K562 (cell line): ENCODE data around the gene NDUFAF5. TPM values are rescaled to one million over a fixed set of nuclear protein-coding genes. Genes with fewer than 3 reads are reported as not detected.

Experiments used
- CHCHD3 ChIP-seq: fragments of 250-450 bp; sonication (Bioruptor Pico); IDR thresholded peaks from 2 replicates; pipeline ENCODE4 v2.1.2; 2022; ENCODE audit warnings: mild to moderate bottlenecking
- E2F4 ChIP-seq: sonication (generic); formaldehyde crosslinking; IDR thresholded peaks from 2 replicates; pipeline ENCODE4 v1.8.0; 2022; ENCODE audit warnings: mild to moderate bottlenecking, low read depth, missing genetic modification reagents
- FUS ChIP-seq: fragments of 200-400 bp; formaldehyde crosslinking; optimal IDR thresholded peaks from 2 replicates; pipeline ENCODE3; 2017; ENCODE audit warnings: low read depth, low read length
- IFI16 ChIP-seq: fragments of 250-450 bp; sonication (Bioruptor Pico); IDR thresholded peaks from 2 replicates; pipeline ENCODE4 v2.1.2; 2022; ENCODE audit warnings: mild to moderate bottlenecking, inconsistent platforms
- KLF16 ChIP-seq: IDR thresholded peaks from 2 replicates; pipeline ENCODE4 v1.6.1; 2016; ENCODE audit warnings: antibody characterized with exemption
- PKNOX1 ChIP-seq: fragments of 450-650 bp; IDR thresholded peaks from 2 replicates; pipeline ENCODE4 v1.6.1; 2016
- PRPF4 ChIP-seq: fragments of 200-400 bp; formaldehyde crosslinking; IDR thresholded peaks from one replicate; pipeline ENCODE4 v1.6.1; 2017; ENCODE audit warnings: low read length, low read depth, mild to moderate bottlenecking; ENCODE audit not compliant: insufficient read depth, poor library complexity, severe bottlenecking
- SIX5 ChIP-seq, 2 experiments: IDR thresholded peaks; 2 replicates each; pipeline ENCODE4 v1.6.1; 2011; ENCODE audit warnings: low read length in 2 of 2, borderline replicate concordance in 1 of 2, low read depth in 1 of 2, mild to moderate bottlenecking in 1 of 2, moderate library complexity in 1 of 2; ENCODE audit not compliant: insufficient read depth in 1 of 2
- SNAPC5 ChIP-seq: fragments of 250-450 bp; sonication (Bioruptor Pico); IDR thresholded peaks from 2 replicates; pipeline ENCODE4 v1.8.0; 2021; ENCODE audit warnings: moderate library complexity, mild to moderate bottlenecking, inconsistent platforms
- ZC3H8 ChIP-seq: fragments of 450-650 bp; IDR thresholded peaks from 2 replicates; pipeline ENCODE4 v1.6.1; 2017
- ZKSCAN1 ChIP-seq: fragments of 150-350 bp; IDR thresholded peaks from 2 replicates; pipeline ENCODE4 v1.6.1; 2016; ENCODE audit warnings: low read depth, low read length
- ZNF12 ChIP-seq: sonication (generic); formaldehyde crosslinking; IDR thresholded peaks from 2 replicates; pipeline ENCODE4 v1.4.0; 2020; ENCODE audit warnings: mild to moderate bottlenecking, missing genetic modification reagents
- ZNF316 ChIP-seq: fragments of 450-650 bp; IDR thresholded peaks from 2 replicates; pipeline ENCODE4 v1.6.1; 2016
- ZNF551 ChIP-seq: fragments of 250-450 bp; sonication (Bioruptor Pico); IDR thresholded peaks from 2 replicates; pipeline ENCODE4 v1.5.0; 2021; ENCODE audit warnings: mild to moderate bottlenecking, moderate library complexity
- polyA plus RNA-seq, 8 experiments: library from polyadenylated mRNA; depleted of rRNA in 4 of 8; stranded (reverse) in 5 of 8; unstranded in 3 of 8; fragments of >200 nt; fragmentation: Nextera tagmentation in 2 of 8; fragmentation: Illumina TruSeq in 1 of 8; extraction: Ambion mirVana in 2 of 8; extraction: Trizol in 1 of 8; gene quantifications; 2 replicates each; pipeline versions ENCODE4 v1.2.1 to v1.2.3, GENCODE V29; 2011 to 2014; ENCODE audit warnings: inconsistent platforms in 1 of 8, missing spikeins in 1 of 8
- total RNA-seq, 7 experiments: library from RNA; depleted of rRNA in 6 of 7; stranded (reverse); fragments of >200 nt in 6 of 7; fragmentation: Illumina TruSeq in 2 of 7; extraction: Trizol in 2 of 7; gene quantifications; 2 replicates each; pipeline versions ENCODE4 v1.2.1 to v1.2.3, GENCODE V29; 2011 to 2021; ENCODE audit warnings: low replicate concordance in 1 of 7
- TF ChIP-seq, protein P1 (sequence below): fragments of 250-450 bp; sonication (Bioruptor Pico); IDR thresholded peaks from 2 replicates; pipeline ENCODE4 v1.8.0; 2022; ENCODE audit warnings: moderate library complexity, mild to moderate bottlenecking, inconsistent platforms
- TF ChIP-seq, protein P2 (sequence below): fragments of 200-400 bp; formaldehyde crosslinking; IDR thresholded peaks from 2 replicates; pipeline ENCODE4 v1.6.1; 2017; ENCODE audit warnings: mild to moderate bottlenecking, low read depth, low read length, moderate library complexity
- TF ChIP-seq, protein P3 (sequence below): fragments of 450-650 bp; IDR thresholded peaks from 2 replicates; pipeline ENCODE4 v1.7.1; 2018; ENCODE audit warnings: mild to moderate bottlenecking, low read depth; ENCODE audit not compliant: partially characterized antibody
- TF ChIP-seq, protein P4 (sequence below): fragments of 450-650 bp; IDR thresholded peaks from 2 replicates; pipeline ENCODE4 v1.7.0; 2016; ENCODE audit warnings: borderline replicate concordance

NDUFAF5 gene
- total and polyA plus RNA-seq, 9 of the 15 experiments (the other 6 are each of a cell fraction or from before 2014, with no cell fraction given) = 17.2 to 33.1 (median 27.3) TPM

DNA sequence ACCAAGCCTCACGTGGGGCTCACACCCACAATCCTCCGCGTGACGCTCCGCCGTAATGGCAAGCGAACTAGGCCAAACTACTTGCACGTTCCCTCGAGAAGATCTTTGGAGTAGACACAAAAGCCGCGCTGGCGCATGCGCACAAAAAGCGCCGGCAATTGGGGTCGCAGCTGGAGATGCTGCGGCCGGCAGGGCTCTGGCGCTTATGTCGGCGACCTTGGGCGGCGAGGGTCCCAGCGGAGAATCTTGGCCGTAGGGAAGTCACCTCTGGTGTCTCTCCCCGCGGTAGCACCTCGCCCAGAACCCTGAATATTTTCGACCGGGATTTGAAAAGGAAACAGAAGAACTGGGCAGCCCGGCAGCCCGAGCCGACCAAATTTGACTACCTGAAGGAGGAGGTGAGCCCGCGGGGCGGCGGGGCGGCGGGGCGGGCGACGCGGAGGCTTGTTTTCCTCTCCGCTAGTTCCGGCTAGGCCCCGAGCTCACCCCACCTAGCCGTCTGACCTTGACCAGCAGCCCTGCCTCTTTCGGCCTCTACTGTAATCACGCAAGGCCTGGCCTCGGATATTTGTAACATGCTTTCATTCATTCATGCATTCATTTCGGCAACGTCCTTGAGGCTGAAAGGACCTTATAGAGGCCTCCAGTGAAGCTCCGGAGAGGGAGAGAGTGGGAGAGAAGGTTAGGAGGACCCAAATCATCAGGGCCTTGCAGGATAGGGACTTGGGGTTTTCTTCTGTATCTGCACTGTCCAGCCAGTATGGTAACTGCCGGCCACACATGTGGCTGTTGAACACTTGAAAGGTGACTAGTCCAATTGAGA is at the start of gene NDUFAF5, which contains the start of gene ESF1 (continued):
- TF ChIP-seq, protein P1, sequence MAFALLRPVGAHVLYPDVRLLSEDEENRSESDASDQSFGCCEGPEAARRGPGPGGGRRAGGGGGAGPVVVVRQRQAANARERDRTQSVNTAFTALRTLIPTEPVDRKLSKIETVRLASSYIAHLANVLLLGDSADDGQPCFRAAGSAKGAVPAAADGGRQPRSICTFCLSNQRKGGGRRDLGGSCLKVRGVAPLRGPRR (CRISPR knock-in tag) = no peak
- TF ChIP-seq, protein P2, sequence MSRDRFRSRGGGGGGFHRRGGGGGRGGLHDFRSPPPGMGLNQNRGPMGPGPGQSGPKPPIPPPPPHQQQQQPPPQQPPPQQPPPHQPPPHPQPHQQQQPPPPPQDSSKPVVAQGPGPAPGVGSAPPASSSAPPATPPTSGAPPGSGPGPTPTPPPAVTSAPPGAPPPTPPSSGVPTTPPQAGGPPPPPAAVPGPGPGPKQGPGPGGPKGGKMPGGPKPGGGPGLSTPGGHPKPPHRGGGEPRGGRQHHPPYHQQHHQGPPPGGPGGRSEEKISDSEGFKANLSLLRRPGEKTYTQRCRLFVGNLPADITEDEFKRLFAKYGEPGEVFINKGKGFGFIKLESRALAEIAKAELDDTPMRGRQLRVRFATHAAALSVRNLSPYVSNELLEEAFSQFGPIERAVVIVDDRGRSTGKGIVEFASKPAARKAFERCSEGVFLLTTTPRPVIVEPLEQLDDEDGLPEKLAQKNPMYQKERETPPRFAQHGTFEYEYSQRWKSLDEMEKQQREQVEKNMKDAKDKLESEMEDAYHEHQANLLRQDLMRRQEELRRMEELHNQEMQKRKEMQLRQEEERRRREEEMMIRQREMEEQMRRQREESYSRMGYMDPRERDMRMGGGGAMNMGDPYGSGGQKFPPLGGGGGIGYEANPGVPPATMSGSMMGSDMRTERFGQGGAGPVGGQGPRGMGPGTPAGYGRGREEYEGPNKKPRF = no peak
- TF ChIP-seq SIX5 (IDR thresholded peaks at IDR 0.05; ENCODE audit: borderline replicate concordance in 1 of 2, insufficient read depth in 1 of 2, low read depth in 1 of 2, low read length in 2 of 2) (no peak), KLF16 (peak; percentile 66; the same call in 1 of the 2 replicates), PKNOX1 (no peak), ZC3H8 (no peak), E2F4 (CRISPR knock-in tag) (no peak), SNAPC5 (CRISPR knock-in tag) (no peak), ZNF551 (no peak), IFI16 (CRISPR knock-in tag) (no peak), ZNF316 (no peak), CHCHD3 (CRISPR knock-in tag) (no peak), ZKSCAN1 (no peak), PRPF4 (no peak), ZNF12 (no peak), FUS (no peak)
- TF ChIP-seq, protein P3, sequence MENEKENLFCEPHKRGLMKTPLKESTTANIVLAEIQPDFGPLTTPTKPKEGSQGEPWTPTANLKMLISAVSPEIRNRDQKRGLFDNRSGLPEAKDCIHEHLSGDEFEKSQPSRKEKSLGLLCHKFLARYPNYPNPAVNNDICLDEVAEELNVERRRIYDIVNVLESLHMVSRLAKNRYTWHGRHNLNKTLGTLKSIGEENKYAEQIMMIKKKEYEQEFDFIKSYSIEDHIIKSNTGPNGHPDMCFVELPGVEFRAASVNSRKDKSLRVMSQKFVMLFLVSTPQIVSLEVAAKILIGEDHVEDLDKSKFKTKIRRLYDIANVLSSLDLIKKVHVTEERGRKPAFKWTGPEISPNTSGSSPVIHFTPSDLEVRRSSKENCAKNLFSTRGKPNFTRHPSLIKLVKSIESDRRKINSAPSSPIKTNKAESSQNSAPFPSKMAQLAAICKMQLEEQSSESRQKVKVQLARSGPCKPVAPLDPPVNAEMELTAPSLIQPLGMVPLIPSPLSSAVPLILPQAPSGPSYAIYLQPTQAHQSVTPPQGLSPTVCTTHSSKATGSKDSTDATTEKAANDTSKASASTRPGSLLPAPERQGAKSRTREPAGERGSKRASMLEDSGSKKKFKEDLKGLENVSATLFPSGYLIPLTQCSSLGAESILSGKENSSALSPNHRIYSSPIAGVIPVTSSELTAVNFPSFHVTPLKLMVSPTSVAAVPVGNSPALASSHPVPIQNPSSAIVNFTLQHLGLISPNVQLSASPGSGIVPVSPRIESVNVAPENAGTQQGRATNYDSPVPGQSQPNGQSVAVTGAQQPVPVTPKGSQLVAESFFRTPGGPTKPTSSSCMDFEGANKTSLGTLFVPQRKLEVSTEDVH = no peak
- TF ChIP-seq, protein P4, sequence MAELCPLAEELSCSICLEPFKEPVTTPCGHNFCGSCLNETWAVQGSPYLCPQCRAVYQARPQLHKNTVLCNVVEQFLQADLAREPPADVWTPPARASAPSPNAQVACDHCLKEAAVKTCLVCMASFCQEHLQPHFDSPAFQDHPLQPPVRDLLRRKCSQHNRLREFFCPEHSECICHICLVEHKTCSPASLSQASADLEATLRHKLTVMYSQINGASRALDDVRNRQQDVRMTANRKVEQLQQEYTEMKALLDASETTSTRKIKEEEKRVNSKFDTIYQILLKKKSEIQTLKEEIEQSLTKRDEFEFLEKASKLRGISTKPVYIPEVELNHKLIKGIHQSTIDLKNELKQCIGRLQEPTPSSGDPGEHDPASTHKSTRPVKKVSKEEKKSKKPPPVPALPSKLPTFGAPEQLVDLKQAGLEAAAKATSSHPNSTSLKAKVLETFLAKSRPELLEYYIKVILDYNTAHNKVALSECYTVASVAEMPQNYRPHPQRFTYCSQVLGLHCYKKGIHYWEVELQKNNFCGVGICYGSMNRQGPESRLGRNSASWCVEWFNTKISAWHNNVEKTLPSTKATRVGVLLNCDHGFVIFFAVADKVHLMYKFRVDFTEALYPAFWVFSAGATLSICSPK = no peak
